ENCODE results near the gene THOC3.
"Not testable (repeated sequence)": the region's sequence is repeated elsewhere in the genome, so short reads cannot be mapped to it uniquely, and the experiment has no call there.

Gene THOC3

GRCh38 chr5:175943253-175943652 is 24.9 kb downstream of the THOC3 start:
- not testable (repeated sequence) for DNase-seq

GRCh38 chr5:175940632-175941031 is 27.5 kb downstream of the THOC3 start:
- not testable (repeated sequence) for DNase-seq

- not testable (repeated sequence) for DNase-seq
These were observed 29.6 kb downstream of the THOC3 start for GRCh38 chr5:175938489-175938888.

GRCh38 chr5:175928752-175929151 is 39.4 kb downstream of the THOC3 start:
- DNase-seq: not testable (repeated sequence)

GRCh38 chr5:175925106-175925505 is 43.0 kb downstream of the THOC3 start:
- not testable (repeated sequence) for DNase-seq

DNA sequence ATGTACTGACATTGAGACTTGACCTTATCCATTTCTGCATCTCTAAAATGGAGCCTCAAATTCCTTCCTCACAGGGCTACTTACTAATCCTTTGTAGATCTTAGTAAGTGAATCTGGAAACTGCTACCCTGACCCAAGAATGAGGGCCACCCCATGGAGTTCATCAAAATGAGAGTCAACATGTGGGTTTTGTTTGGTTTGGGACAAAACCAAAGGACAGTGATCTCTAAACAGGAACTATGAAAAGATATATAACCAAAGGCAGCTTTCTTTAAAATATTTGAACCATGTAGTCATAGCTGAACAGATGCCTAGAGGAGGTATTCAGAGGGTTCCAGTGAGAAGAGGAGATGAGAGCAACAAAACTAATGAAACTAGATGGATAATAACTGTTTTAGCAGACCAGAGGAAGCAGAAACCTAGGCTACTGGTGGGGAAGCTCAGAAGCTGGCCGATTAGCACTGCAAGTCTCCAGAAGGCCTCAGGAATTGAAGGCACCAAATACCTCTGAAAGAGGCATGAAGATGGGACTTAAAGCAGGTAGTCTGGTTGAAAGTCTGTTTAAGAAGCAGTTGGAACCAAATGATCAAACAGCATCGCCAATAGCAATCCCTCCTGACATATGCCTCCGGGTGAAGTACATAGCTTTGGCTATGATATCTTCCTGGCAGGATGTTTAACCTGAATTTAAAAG is 45.8 kb downstream of the THOC3 start:
- DNase-seq: no peak

DNA sequence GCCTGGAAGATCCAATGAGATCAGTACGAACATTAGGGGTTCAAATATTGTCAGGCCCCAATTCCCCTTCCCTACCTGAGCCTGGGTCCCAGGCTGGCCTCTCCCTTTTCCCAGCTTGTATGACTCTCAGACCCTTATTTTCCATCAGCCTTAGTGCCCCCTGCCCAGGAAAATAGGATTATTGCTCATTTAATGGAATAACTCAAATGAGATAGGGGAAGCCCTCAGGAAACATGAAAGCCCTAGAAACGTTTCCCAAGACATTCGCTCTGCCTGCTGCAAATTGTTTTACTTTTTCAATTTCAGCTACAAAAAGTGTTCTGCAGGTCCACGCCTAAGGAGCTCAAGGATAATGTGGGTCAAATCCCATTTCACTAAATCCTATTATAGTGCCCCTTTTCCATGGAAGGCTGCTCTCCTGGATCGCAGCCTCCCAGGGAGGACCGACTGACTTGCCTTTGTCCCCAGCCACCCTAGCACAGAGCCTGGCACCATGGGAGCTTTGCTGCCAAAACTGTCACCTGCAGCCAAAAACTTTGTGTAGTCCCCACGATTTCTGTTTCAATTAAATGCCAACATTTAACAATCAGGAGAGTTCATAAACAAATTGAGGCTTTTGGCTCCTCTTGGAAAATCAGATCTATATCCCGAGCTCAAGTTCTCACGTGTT is 46.9 kb downstream of the THOC3 start:
- no peak for DNase-seq

- DNase-seq: no peak
These were observed 47.8 kb downstream of the THOC3 start for GRCh38 chr5:175920231-175920811.

GRCh38 chr5:175915066-175916037 is 52.8 kb downstream of the THOC3 start:
- not testable (repeated sequence) for DNase-seq

DNA sequence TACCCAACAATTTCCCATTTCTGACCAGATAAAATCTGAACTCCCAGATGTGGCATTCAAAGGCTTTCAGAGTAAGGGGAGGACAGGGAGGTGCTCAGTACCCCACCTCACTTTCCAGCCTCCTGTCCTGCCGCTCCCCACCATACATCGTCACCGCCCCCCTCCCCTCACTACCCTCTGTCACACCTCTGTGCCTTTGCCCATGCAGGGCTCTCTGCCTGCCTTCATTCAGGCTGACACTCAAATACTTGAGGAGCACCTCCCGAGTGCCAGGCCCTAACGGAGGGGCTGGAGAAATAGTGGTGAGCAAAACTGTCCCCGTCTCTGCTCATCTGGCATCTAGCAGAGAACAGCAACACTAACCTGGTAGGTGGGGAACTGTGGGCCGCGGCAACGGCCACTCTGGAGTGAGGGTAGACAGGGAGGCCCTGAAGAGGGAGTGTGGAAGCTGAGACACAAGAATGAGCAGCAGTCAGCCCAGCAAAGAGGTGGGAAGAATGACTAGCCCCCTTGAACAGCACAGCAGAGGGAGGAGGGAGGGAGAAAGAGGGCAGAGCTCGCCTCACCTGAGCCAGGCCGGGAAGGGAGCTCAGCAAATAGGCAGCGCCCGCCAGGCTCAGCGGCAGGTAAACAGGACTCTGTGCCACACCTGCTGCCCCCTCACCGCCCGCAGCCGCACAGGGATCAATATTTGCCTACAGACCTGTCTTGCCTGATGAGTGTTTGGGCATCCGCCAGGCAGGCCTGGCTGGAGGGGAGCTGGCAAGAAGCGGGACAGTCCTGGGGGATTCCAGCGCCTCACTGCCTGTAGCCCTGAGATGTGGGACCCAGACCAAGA is 54.1 kb downstream of the THOC3 start:
- not testable (repeated sequence) for DNase-seq

GRCh38 chr5:175910072-175910471 is 58.0 kb downstream of the THOC3 start:
- not testable (repeated sequence) for DNase-seq
